Measurements from ENCODE around the gene CDON.

The CDON gene

DNA sequence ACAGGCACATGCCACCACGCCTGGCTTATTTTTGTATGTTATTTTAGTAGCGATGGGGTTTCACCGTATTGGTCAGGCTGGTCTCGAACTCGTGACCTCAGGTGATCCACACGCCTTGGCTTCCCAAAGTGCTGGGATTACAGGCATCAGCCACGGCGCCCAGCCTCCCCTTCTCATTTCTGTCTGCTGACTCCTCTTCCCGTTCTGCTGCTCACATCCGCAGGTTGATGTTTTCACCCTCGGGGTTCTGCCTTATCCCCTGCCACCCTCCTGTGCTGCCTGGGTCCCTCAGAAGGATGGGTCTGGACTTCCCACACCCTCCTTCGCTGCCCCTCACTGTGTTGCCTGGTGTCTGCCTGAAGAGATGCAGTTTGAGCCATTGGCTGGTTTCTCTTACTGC is 136.0 kb downstream of the CDON start:
- Histone ChIP-seq H3K79me2 (ENCODE audit: control insufficient read depth, low read length) (no peaks in the 10 kb centered on the region), H3K4me2 (ENCODE audit: low read length) (no peak overlapping the region), H3K27me3 (ENCODE audit: control insufficient read depth, low read length) (peaks cover 35% of the 10 kb centered on the region), H3K4me1 (ENCODE audit: control insufficient read depth, low read length) (no peaks in the 10 kb centered on the region), H3K36me3 (ENCODE audit: control insufficient read depth, low read length) (no peaks in the 10 kb centered on the region), H4K20me1 (ENCODE audit: control insufficient read depth, insufficient read depth, low read depth, low read length) (no peaks in the 10 kb centered on the region), H3K4me3 (ENCODE audit: low read length) (no peak overlapping the region), H3F3A (ENCODE audit: control insufficient read depth, insufficient read depth) (no peaks in the 10 kb centered on the region), H3K9me2 (replicated peaks; ENCODE audit: control insufficient read depth, low read length) (no peaks in the 10 kb centered on the region), H3K9me3 (ENCODE audit: control insufficient read depth, insufficient read depth, low read length) (no peaks in the 10 kb centered on the region), H3K27ac (ENCODE audit: low read depth, low read length) (no peak overlapping the region)
- TF ChIP-seq, protein P1, sequence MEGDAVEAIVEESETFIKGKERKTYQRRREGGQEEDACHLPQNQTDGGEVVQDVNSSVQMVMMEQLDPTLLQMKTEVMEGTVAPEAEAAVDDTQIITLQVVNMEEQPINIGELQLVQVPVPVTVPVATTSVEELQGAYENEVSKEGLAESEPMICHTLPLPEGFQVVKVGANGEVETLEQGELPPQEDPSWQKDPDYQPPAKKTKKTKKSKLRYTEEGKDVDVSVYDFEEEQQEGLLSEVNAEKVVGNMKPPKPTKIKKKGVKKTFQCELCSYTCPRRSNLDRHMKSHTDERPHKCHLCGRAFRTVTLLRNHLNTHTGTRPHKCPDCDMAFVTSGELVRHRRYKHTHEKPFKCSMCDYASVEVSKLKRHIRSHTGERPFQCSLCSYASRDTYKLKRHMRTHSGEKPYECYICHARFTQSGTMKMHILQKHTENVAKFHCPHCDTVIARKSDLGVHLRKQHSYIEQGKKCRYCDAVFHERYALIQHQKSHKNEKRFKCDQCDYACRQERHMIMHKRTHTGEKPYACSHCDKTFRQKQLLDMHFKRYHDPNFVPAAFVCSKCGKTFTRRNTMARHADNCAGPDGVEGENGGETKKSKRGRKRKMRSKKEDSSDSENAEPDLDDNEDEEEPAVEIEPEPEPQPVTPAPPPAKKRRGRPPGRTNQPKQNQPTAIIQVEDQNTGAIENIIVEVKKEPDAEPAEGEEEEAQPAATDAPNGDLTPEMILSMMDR (IDR thresholded peaks at IDR 0.05; ENCODE audit: low read depth, low read length, poor library complexity, severe bottlenecking): no peak
- TF ChIP-seq EZH2phosphoT487 (IDR thresholded peaks at IDR 0.05; ENCODE audit: borderline replicate concordance, low read length): no peak

DNA sequence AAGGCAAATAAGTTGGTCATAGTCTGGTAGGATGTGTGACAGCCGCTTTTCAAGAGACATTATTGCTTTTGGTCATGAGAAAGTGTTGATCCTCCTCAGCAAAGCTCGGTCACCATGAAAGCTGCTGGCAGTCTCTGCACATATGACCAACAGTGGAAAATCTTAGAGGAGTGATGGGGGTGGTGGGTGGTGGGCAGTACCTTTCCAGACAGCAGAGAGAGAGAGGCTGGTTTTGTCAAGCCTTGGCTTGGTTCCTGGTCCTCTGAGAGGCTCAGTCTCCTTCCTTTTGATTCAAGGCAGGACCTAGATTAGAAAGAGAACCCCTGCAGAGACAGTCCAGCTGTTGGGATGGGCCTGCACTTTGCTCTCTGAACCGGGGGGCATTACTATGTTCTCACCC is 136.9 kb downstream of the CDON start:
- Histone ChIP-seq H3K4me2 (ENCODE audit: low read length) (no peak overlapping the region), H3K27ac (ENCODE audit: low read depth, low read length) (no peak overlapping the region), H3K4me1 (ENCODE audit: control insufficient read depth, low read length) (no peaks in the 10 kb centered on the region), H3K36me3 (ENCODE audit: control insufficient read depth, low read length) (no peaks in the 10 kb centered on the region), H4K20me1 (ENCODE audit: control insufficient read depth, insufficient read depth, low read depth, low read length) (no peaks in the 10 kb centered on the region), H3K79me2 (ENCODE audit: control insufficient read depth, low read length) (no peaks in the 10 kb centered on the region), H3K4me3 (ENCODE audit: low read length) (no peak overlapping the region), H3F3A (ENCODE audit: control insufficient read depth, insufficient read depth) (no peaks in the 10 kb centered on the region), H3K9me2 (replicated peaks; ENCODE audit: control insufficient read depth, low read length) (no peaks in the 10 kb centered on the region), H3K27me3 (ENCODE audit: control insufficient read depth, low read length) (peaks cover 35% of the 10 kb centered on the region), H3K9me3 (ENCODE audit: control insufficient read depth, insufficient read depth, low read length) (no peaks in the 10 kb centered on the region)
- TF ChIP-seq, protein P1 (IDR thresholded peaks at IDR 0.05; ENCODE audit: low read depth, low read length, poor library complexity, severe bottlenecking): no peak
- TF ChIP-seq EZH2phosphoT487 (IDR thresholded peaks at IDR 0.05; ENCODE audit: borderline replicate concordance, low read length): no peak

DNA sequence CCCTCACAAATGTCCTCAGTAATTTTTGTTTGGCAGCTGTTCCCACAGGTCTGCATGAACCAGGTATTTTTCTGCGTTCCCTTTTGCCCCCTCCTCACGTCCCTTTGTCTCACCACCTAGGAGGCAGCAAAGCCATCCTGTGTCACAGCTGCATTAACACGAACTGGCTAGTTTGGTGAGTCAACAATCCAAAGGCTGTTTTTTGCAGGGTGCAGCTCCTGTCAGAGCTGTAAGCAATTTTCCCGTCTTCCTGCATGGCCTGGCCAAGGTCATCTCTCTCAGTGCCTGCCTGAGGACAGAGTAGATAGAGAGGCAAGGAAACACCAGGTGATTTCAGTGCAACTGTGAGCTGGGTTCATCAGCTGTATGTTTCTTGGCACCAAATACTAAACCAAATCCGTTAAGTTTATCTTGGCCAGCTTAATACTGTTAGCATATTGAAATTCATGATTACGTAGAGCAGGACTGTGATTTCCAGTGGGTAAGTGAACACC is 137.4 kb downstream of the CDON start:
- Histone ChIP-seq H3K4me2 (ENCODE audit: low read length) (no peak overlapping the region), H4K20me1 (ENCODE audit: control insufficient read depth, insufficient read depth, low read depth, low read length) (no peaks in the 10 kb centered on the region)

More for the DNA sequence above, 137.4 kb downstream of the CDON start:
- H3K27ac ChIP-seq (ENCODE audit: low read depth, low read length): no peak overlapping the region
- no peaks in the 10 kb centered on the region for H3F3A ChIP-seq (ENCODE audit: control insufficient read depth, insufficient read depth)
- no peaks in the 10 kb centered on the region for H3K36me3 ChIP-seq (ENCODE audit: control insufficient read depth, low read length)
- no peaks in the 10 kb centered on the region for H3K9me2 ChIP-seq (replicated peaks; ENCODE audit: control insufficient read depth, low read length)
- TF ChIP-seq, protein P1 (IDR thresholded peaks at IDR 0.05; ENCODE audit: low read depth, low read length, poor library complexity, severe bottlenecking): no peak
- TF ChIP-seq EZH2phosphoT487 (IDR thresholded peaks at IDR 0.05; ENCODE audit: borderline replicate concordance, low read length): no peak
- no peak overlapping the region for H3K4me3 ChIP-seq (ENCODE audit: low read length)
- no peaks in the 10 kb centered on the region for H3K9me3 ChIP-seq (ENCODE audit: control insufficient read depth, insufficient read depth, low read length)
- H3K27me3 ChIP-seq (ENCODE audit: control insufficient read depth, low read length): peaks cover 35% of the 10 kb centered on the region
- H3K79me2 ChIP-seq (ENCODE audit: control insufficient read depth, low read length): no peaks in the 10 kb centered on the region
- no peaks in the 10 kb centered on the region for H3K4me1 ChIP-seq (ENCODE audit: control insufficient read depth, low read length)

All from DOHH2 (cell line).